Stimulated activated CD4-positive, alpha-beta T cell treated with anti-CD3 and anti-CD28 coated beads, TNF-alpha, amount 100 ng/mL, for 48 hours (primary cell): ENCODE results near the gene SUCLG2.
"Not testable (repeated sequence)": the region's sequence is repeated elsewhere in the genome, so short reads cannot be mapped to it uniquely, and the experiment has no call there.

Experiments
- DNase-seq, 3 donors: peaks; one replicate each; pipeline ENCODE4 v3.0.0-alpha.2; 2020; ENCODE audit warnings: low read depth in 3 of 3

Gene SUCLG2

GRCh38 chr3:67561266-67561665 is 93.1 kb downstream of the SUCLG2 start:
- no peak for DNase-seq

GRCh38 chr3:67559029-67559605 is 95.3 kb downstream of the SUCLG2 start:
- DNase-seq = no peak

- no peak for DNase-seq
Observed at GRCh38 chr3:67558426-67558825, 96.0 kb downstream of the SUCLG2 start.

- no peak for DNase-seq
Observed at GRCh38 chr3:67557848-67558355, 96.5 kb downstream of the SUCLG2 start.

GRCh38 chr3:67551361-67552016 is 102.9 kb downstream of the SUCLG2 start:
- no peak for DNase-seq

GRCh38 chr3:67550541-67550940 is 103.9 kb downstream of the SUCLG2 start:
- no peak for DNase-seq

- DNase-seq = not testable (repeated sequence)
Observed at GRCh38 chr3:67542502-67543250, 111.7 kb downstream of the SUCLG2 start.

GRCh38 chr3:67540198-67540894 is 114.1 kb downstream of the SUCLG2 start:
- DNase-seq = no peak

GRCh38 chr3:67537203-67537602 is 117.2 kb downstream of the SUCLG2 start:
- not testable (repeated sequence) for DNase-seq

GRCh38 chr3:67535006-67535405 is 119.4 kb downstream of the SUCLG2 start:
- DNase-seq = no peak

GRCh38 chr3:67534594-67534993 is 119.8 kb downstream of the SUCLG2 start:
- DNase-seq = no peak

GRCh38 chr3:67531181-67532101 is 123.0 kb downstream of the SUCLG2 start:
- no peak for DNase-seq

GRCh38 chr3:67529915-67530314 is 124.5 kb downstream of the SUCLG2 start:
- no peak for DNase-seq

- DNase-seq = no peak
Observed at GRCh38 chr3:67529337-67529736, 125.1 kb downstream of the SUCLG2 start.

GRCh38 chr3:67526246-67526645 is 128.2 kb downstream of the SUCLG2 start:
- no peak for DNase-seq

- DNase-seq = no peak
Observed at GRCh38 chr3:67524046-67524445, 130.4 kb downstream of the SUCLG2 start.

GRCh38 chr3:67522081-67522480 is 132.3 kb downstream of the SUCLG2 start:
- no peak for DNase-seq

- no peak for DNase-seq
Observed at GRCh38 chr3:67521053-67521646, 133.3 kb downstream of the SUCLG2 start.

- no peak for DNase-seq
Observed at GRCh38 chr3:67518236-67518635, 136.2 kb downstream of the SUCLG2 start.

- no peak for DNase-seq
Observed at GRCh38 chr3:67517781-67518180, 136.6 kb downstream of the SUCLG2 start.

GRCh38 chr3:67516496-67516895 is 137.9 kb downstream of the SUCLG2 start:
- DNase-seq = no peak
